GM18511 (cell line): Measurements from ENCODE around the gene SCAANT1.

ENCODE experiments used
- ATAC-seq: cut with Tn5 transposase; IDR thresholded peaks from one replicate; pipeline ENCODE4 v1.9.1; 2021; ENCODE audit warnings: mild to moderate bottlenecking, moderate library complexity; ENCODE audit not compliant: unreplicated experiment

The SCAANT1 gene

DNA sequence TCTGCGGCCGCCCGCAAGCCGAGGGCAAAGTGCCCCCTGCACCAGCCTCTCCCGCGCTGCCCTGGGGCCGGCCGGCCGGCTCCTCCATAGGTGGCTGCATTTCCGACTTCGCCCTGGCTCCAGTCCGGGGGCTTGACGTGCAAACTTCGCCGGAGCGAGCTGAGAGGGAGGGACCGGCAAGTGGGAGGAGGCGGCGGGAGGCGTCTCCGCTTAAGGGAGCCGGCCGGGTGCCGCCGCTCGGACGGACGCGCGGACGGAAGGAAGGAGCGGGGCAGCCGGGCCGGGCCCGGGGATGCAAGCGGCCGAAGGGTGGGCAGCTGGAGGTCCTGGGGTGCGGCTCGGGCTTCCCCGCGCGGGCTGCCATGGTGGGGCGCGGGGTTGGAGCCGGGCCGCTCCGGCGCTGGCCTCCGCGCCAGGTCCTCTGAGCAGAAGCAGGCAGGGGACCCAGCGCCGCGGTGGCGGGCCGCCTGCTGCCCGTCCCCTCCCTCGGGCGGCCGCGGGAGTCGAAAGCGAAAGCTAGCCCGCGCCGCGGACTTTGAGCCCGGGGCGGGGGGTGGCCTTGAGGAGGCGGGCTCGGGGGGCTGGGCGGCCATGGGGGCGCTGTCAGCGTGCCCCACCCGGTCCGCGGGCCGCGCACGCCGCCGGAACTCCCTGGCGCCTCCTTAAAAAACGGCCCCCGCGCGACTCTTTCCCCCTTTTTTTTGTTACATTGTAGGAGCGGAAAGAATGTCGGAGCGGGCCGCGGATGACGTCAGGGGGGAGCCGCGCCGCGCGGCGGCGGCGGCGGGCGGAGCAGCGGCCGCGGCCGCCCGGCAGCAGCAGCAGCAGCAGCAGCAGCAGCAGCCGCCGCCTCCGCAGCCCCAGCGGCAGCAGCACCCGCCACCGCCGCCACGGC lies at the start of gene SCAANT1:
Gene SCAANT1 (minus strand): TSS at position 511 of the 895 bp plus-strand sequence.
- peak; percentile 77 for ATAC-seq

DNA sequence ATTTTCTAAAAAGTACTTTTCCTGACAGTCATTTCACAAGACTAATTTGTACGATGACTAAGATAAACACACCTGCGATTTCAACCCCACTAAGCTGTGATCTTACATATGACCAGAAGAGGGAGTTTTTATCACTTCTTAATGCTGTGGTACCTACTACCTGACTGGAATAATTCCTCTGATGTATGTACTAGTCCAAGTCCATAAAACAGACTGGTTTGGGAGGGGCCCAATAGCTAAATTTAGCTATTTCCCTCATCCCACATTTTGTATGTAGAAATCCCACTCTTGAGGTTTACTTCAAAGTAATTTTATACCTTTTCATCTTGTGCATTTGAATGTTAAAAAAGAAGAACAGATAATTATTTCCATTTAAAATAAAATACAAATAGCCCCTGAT lies 49.7 kb upstream of the SCAANT1 start:
- peak; percentile 82 for ATAC-seq

GRCh38 chr3:63960048-63960711 lies 48.0 kb upstream of the SCAANT1 start:
- peak; percentile 40 for ATAC-seq

GRCh38 chr3:63959146-63959545 lies 47.0 kb upstream of the SCAANT1 start:
- no peak for ATAC-seq

DNA sequence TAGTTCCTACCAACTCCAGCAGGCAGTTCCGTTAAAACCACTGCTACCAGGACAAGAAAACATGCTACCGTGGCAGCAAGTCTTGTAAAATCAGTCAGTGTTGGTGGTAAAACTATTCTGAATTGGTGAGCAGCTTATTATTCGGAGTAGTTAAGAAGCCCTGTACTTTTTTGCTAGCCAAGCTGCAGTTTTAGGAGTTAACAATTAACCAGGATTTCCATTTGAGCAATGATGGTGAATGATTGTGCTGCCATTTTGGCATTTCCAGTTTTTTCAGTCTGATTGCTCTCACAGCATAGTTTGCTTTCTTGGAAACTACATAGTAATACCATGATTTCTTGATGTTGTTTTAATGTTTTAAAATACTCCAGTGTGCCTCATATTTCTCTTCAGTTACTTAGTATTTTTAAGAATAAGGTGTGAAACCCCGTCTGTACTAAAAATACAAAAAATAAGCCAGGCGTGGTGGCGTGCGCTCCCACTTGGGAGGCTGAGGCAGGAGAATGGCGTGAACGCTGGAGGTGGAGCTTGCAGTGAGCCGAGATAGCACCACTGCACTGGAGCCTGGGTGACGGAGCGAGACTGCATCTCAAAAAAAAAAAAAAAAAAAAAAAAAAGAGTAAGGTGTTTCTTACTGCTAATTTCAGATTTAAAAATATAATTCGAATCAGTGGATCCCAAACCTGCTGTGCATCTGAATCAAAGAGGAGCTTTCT lies 43.8 kb upstream of the SCAANT1 start:
- ATAC-seq: no peak

DNA sequence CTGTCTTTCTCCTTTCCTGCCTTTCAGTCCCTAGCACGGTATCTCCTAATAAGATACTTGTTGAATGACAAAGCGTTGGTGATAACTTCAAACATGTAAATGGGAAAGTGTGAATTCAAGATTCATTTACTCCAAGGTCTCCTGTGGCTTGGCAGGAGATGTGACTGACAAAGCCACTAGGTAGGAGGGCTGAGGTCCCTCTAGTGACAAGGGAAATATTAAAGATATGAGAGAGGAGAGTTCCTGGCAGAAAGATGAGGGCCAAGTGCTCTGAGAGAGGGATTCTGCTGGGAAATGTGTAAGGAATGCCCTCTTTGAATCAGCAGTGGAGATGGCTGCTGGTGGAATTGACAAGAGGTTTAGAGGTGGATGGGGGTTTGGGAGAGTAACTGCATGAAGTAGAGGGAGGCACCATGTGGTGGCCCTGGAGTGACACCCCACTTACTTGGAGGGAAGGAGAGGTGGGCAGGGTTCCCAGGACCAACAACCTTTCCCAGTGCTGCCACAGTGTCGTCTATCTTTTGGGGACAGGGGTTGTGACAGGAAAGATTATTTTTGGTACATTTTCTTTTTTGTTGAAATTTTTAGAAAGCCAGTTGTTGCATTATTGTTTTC lies 43.0 kb upstream of the SCAANT1 start:
- ATAC-seq: no peak

DNA sequence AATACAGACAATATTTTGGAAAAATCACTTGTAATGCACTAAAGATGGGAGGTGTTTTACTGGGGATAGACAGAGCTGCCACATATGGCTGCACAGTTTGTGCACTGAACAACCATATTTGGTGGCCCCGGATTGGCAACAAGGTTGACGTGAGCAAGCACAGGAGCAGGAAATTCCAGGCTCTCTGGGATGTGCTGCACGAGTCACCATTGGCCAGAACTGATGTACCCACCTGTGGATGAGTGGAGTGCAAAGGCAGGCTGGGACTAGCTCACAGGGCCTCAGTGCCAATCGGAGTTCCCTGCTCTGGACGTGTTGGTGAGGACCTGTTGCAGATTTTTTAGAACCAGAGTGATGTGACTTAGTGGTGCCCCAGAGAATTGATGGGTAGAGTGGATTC lies 42.0 kb upstream of the SCAANT1 start:
- ATAC-seq: no peak

DNA sequence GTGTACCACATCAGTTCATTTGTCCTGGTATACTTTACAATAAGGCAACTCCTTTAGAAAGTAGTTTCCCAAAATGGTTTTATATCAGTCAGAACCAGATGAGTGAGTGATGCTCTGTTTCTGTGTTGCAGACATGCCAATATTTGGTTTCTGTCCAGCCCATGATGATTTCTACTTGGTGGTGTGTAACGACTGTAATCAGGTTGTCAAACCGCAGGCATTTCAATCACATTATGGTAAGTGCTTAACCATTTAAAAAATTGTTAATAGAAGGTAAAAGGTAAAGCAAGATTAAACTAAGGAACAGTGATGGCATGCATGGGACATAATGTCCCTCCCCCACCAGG lies 40.0 kb upstream of the SCAANT1 start:
- no peak for ATAC-seq

DNA sequence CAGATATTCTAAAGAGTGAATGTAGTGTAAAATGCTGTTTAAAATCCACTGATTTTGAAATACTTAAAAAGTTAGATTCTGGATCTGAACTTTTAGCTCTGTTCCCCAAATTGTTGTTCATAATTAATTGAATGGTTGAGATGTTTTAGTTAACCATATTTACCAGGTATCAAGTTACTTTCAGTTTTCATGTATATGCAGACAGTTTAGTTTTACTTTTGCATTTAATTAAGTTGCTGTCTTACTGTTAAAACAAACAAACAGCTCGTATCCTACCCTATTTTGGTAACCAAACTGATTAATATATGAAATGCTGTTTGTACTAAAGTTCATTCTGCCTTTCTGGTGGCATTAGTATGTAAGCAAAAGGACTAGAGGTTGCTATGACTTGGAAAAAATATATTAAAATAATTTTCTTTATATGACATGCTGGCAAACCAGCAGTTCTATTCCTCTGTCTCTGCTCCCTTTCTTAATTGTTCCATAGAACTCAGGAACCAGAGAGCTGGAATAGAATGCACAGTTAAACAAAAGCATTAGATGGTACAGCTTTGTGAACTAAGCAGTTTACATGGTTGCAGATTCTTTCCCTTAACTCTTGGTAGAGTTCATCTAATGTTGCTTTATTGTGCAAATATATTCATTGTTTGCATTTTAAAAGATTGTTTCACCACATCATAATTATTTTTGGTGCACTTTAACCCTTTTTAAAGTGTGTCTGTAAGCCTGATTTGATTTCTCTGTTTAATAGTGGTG lies 39.5 kb upstream of the SCAANT1 start:
- ATAC-seq: no peak

DNA sequence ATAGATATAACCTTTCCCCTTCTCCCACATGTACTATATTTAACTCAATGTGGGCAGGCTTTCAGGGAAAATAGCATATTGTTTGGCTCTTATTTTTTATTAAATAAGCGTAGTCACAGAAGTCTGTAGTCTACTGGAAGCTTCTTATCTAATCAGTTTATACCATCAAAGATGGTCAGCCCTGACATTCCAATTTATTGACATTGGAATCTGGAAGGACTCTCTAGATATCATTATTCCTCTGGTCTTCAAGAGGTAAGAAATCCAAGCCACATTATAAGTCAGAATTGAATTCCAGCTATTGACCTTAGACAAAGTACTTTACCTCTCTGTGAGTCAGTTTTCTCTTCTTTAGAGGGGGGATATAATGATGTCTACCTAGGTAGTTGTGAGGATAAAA lies 38.5 kb upstream of the SCAANT1 start:
- ATAC-seq: no peak

- ATAC-seq: no peak
Observed at GRCh38 chr3:63949005-63949404, 36.8 kb upstream of the SCAANT1 start.

DNA sequence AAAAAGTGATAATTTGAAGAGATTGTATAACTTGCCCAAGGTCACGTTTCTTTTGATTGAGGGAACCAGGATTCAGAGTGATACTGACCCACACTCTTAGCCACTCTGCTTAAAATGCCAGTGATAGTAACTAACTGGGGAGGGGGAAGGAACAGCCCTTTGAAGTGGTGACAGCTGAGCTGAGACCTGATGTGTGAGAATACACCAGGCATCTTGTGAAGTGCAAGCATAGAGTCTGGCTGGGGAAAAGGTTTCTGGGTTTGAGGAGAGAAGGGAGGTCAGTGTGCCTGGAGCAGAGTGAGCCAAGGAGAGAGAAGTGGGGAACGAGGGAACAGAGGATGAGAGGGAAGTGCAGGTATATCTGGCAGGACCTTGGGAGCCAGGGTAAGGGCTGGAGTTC lies 35.4 kb upstream of the SCAANT1 start:
- ATAC-seq: no peak

GRCh38 chr3:63946753-63947152 lies 34.6 kb upstream of the SCAANT1 start:
- no peak for ATAC-seq

- ATAC-seq: no peak
Observed at GRCh38 chr3:63945558-63946096, 33.4 kb upstream of the SCAANT1 start.

DNA sequence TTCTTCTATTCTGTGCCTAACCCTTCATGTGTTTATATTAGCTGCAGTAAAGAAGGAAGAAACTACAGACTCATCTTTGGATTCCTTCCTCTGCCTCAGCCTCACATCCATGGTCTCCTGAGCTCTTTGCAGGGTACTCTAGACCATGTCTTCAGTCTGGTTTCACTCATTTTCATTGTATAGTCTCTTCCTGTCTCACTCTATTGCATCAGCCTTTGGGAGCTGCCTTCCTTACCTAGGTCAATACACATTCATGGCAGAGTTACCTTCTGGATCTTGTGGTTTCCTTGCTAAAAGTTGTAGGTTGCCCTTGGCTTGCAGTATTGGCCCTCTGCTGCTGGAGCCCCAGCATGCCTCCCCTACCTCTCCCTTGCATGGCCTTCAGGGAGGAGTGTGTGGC lies 31.5 kb upstream of the SCAANT1 start:
- no peak for ATAC-seq

- no peak for ATAC-seq
Observed at GRCh38 chr3:63942528-63942927, 30.3 kb upstream of the SCAANT1 start.

GRCh38 chr3:63940389-63940757 lies 28.2 kb upstream of the SCAANT1 start:
- ATAC-seq: no peak

DNA sequence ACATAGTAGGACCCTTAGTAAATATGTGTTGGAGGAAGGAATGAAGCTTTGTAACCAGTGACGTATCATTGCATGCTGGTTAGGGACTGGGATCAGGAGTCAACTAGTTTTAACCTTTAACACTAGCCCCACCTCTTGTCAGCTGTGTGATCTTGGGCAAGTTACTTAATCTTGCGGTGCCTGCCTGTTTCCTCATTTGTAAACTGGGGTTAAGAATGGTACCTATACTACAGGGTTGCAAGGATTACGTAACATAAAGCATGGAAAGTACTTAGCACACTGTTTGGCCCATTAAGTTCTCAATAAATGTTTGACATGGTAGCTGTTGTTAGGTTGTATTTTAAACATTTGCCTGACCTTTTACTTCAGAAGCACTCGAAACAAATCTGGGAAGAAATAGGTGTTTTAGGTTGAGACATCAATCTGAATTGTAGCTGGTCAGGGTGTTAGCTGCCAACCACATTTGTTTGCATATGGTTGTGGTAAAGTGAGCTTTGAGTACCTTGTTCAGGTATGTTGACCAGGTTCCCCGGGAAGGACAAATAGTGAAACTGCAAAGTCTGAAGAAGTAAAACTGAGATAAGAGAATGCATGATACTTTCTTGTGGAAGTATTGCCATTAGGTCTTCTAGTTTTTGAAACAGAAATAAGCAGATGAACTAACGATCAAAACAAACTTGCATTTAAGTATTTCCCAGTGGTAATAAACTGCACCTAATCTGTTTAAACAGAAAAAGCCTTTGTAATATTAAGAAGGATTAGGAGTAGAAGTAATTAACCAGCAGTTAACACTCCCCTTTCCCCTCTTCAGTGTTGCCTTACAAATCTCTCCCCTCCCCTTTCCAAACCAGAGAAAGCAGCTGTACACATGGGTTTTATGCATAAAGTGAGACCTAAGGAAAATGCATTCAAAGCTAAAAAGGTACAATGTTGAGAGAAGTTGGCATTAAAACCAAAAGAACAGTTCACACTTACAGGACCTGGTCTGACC lies 25.8 kb upstream of the SCAANT1 start:
- ATAC-seq: peak; percentile 65

DNA sequence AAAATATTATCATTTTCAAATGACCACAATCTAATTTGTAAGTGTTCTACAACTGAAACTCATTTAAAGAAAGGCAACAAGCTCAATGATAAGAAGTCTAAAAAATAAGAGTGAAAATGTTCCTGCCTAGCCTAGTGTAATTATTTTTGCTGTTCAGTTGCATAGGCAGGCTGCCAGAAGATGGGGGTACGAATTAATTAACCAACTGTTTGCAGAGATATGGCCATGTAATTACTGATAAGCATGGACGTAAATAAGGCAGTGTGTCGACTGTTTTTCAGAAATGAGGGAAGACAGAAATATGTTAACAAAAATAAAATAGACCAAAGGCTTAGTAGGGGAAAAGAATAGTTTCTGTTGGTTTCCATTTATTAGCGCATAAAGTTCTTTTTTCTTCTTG lies 24.7 kb upstream of the SCAANT1 start:
- ATAC-seq: no peak
